Spleen (tissue), 11 donors: ENCODE measurements around the gene GMDS. TPM values are rescaled to one million over a fixed set of nuclear protein-coding genes. Genes with fewer than 3 reads are reported as not detected.

ENCODE experiments used
- DNase-seq: peaks from one replicate; pipeline ENCODE4 v3.0.0-alpha.2; 2020
- H3K27ac ChIP-seq, 8 donors: fragments of 200-600 bp; sonication (generic) in 7 of 8; 1 replicate in 4 of 8; 2 replicates in 4 of 8; pipeline versions ENCODE4 v1.5.0 to v1.8.0; 2016 to 2021; ENCODE audit warnings: inconsistent platforms in 4 of 8, mild to moderate bottlenecking in 4 of 8, moderate library complexity in 1 of 8
- H3K27me3 ChIP-seq, 7 donors: fragments of 200-600 bp; sonication (generic) in 6 of 7; replicated peaks in 1 of 7; 1 replicate in 4 of 7; 2 replicates in 3 of 7; pipeline versions ENCODE4 v1.5.0 to v1.8.0; 2016 to 2021; ENCODE audit warnings: inconsistent platforms in 3 of 7, mild to moderate bottlenecking in 1 of 7
- H3K36me3 ChIP-seq, 6 donors: fragments of 200-600 bp; sonication (generic) in 5 of 6; 1 replicate in 4 of 6; 2 replicates in 2 of 6; pipeline versions ENCODE4 v1.5.0 to v1.8.0; 2016 to 2021; ENCODE audit warnings: inconsistent platforms in 2 of 6
- H3K4me1 ChIP-seq, 6 donors: fragments of 200-600 bp; sonication (generic) in 5 of 6; 1 replicate in 3 of 6; 2 replicates in 3 of 6; pipeline versions ENCODE4 v1.5.0 to v1.8.0; 2016 to 2021; ENCODE audit warnings: inconsistent platforms in 3 of 6
- H3K4me3 ChIP-seq, 8 donors: fragments of 200-600 bp; sonication (generic) in 7 of 8; 1 replicate in 4 of 8; 2 replicates in 4 of 8; pipeline versions ENCODE4 v1.5.0 to v1.8.0; 2016 to 2021; ENCODE audit warnings: inconsistent platforms in 4 of 8, mild to moderate bottlenecking in 4 of 8, moderate library complexity in 2 of 8
- H3K9me3 ChIP-seq, 8 donors: fragments of 200-600 bp; sonication (generic) in 7 of 8; 1 replicate in 4 of 8; 2 replicates in 4 of 8; pipeline versions ENCODE4 v1.5.0 to v1.8.0; 2016 to 2021; ENCODE audit warnings: inconsistent platforms in 4 of 8
- POLR2A ChIP-seq, 3 donors: fragments of 450-650 bp; IDR thresholded peaks; one replicate each; pipeline ENCODE4 v1.5.1; 2017; ENCODE audit warnings: antibody characterized with exemption in 3 of 3, mild to moderate bottlenecking in 1 of 3
- POLR2AphosphoS5 ChIP-seq, 3 donors: sonication (generic); formaldehyde crosslinking; IDR thresholded peaks; one replicate each; pipeline ENCODE4 v1.5.1; 2017; ENCODE audit warnings: antibody characterized with exemption in 3 of 3
- WGBS, 5 donors: extraction: QIAGEN DNeasy Blood & Tissue Kit in 3 of 5; methylation state at CpG; one replicate each; pipeline versions ENCODE4 v1.1.5 to v1.1.7; 2013 to 2018; 5-methylcytosine and 5-hydroxymethylcytosine counted together
- intact Hi-C: fragments of 100-400 bp; cut with DNase I; formaldehyde crosslinking; loops from one replicate; pipeline ENCODE4 v1.15.0; 2023; ENCODE audit warnings: low total_unique reads
- polyA plus RNA-seq, 3 donors: library from polyadenylated mRNA; stranded (reverse); fragments of 200-250 nt; gene quantifications; one replicate each; pipeline ENCODE4 v1.2.1, GENCODE V29; 2013
- total RNA-seq, 7 donors: library from RNA; depleted of rRNA in 3 of 7; stranded (reverse); fragments of >200 nt in 3 of 7; fragmentation: NEBNext Ultra II Directional in 4 of 7; extraction: Animal tissue kit (Norgen Biotek cat#: 25700) in 4 of 7; gene quantifications; one replicate each; pipeline versions ENCODE4 v1.1.0 to v1.2.1, GENCODE V29; 2016 to 2021
- TF ChIP-seq, protein P1 (sequence below), 11 experiments: fragments of 200-600 bp in 7 of 11; fragments of 450-650 bp in 4 of 11; sonication (generic) in 4 of 11; IDR thresholded peaks in 8 of 11; conservative IDR thresholded peaks in 3 of 11; 1 replicate in 7 of 11; 2 replicates in 4 of 11; pipeline versions ENCODE4 v1.4.0 to v1.8.0; 2016 to 2021; ENCODE audit warnings: antibody characterized with exemption in 11 of 11, inconsistent platforms in 4 of 11, mild to moderate bottlenecking in 1 of 11
- donor health status: healthy with polysubstance abuse.
- donor health status: DM: no; HTN: no; CAD: no; lungs with moderate emphysema.
- donor health status: DM: no; HTN: no; CAD: no.
- donor health status: Bipolar disorder and iron deficiency.
- donor health status: healthy.
- donor health status: DM: no; HTN: no; CAD: no.
- donor health status: DM: yes; HTN: yes; CAD: no.

The GMDS gene
- total and polyA plus RNA-seq, 10 donors: 9.1 to 30.8 (median 17.7) TPM

DNA sequence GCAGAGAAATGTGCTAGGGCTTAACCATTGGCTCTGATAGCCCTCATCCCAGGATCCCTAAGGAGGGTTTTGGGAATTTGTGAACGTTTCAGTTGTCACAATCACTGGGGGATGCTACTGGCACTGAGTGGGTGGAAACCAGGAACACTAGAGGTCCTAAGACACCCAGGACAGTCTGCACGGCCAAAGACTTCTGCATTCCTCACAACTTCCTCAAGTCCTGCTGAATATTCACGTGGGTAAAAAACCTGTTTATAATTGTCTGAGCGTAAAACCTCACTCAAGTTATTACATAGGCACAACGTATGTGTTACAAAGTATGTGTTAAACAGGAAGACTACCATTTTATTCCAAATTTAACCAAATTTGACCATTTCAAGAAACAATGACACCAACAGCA, 52.4 kb downstream of the GMDS start:
- H3K27ac ChIP-seq: no peak overlapping the region
- H3K36me3 ChIP-seq: no peaks in the 10 kb centered on the region
- H3K4me3 ChIP-seq: no peak overlapping the region
- DNase-seq: no peak
- intact Hi-C loops: loop anchor here (10.0 kb wide), 1 partner anchor 442 kb away; no protein-coding TSS in a partner anchor
- no peaks in the 10 kb centered on the region for H3K27me3 ChIP-seq
- TF ChIP-seq, protein P1, sequence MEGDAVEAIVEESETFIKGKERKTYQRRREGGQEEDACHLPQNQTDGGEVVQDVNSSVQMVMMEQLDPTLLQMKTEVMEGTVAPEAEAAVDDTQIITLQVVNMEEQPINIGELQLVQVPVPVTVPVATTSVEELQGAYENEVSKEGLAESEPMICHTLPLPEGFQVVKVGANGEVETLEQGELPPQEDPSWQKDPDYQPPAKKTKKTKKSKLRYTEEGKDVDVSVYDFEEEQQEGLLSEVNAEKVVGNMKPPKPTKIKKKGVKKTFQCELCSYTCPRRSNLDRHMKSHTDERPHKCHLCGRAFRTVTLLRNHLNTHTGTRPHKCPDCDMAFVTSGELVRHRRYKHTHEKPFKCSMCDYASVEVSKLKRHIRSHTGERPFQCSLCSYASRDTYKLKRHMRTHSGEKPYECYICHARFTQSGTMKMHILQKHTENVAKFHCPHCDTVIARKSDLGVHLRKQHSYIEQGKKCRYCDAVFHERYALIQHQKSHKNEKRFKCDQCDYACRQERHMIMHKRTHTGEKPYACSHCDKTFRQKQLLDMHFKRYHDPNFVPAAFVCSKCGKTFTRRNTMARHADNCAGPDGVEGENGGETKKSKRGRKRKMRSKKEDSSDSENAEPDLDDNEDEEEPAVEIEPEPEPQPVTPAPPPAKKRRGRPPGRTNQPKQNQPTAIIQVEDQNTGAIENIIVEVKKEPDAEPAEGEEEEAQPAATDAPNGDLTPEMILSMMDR (IDR thresholded peaks at IDR 0.05 in 8 of 11, conservative IDR thresholded peaks at IDR 0.05 in 3 of 11): no peak
- TF ChIP-seq POLR2AphosphoS5 (IDR thresholded peaks at IDR 0.05) (no peak), POLR2A (IDR thresholded peaks at IDR 0.05) (no peak)
- 52 to 70% (median 61%) methylated on average over 5 of the region's 5 CpGs for WGBS, 5 donors
- peaks cover 0 to 3% (median 0%) of the 10 kb centered on the region in 8 donors for H3K9me3 ChIP-seq
- H3K4me1 ChIP-seq: peaks cover 0 to 18% (median 5%) of the 10 kb centered on the region in 6 donors

DNA sequence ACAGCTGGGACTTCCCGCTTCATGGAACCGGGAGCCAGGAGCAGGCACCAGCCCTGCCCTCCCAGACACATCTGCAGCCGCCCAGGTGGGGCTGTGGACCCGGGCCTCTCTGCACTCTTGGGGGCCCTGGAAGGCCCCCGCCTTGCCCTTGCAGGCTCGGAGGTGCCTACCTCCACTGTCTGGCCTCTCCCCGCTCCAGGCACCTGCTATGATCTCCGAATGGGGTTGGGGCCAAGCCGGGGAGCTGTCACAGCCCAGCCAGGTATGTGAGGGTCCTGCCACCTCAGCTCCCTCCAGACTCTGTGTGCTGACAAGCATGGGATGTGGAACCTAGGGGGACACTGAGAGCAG, 54.0 kb downstream of the GMDS start:
- intact Hi-C loops: loop anchor here (10.0 kb wide), 1 partner anchor 443 kb away; no protein-coding TSS in a partner anchor
- DNase-seq: no peak
- Histone ChIP-seq H3K27ac (no peak overlapping the region), H3K4me1 (peaks cover 0 to 6% (median 1%) of the 10 kb centered on the region in 6 donors), H3K36me3 (no peaks in the 10 kb centered on the region), H3K4me3 (no peak overlapping the region), H3K27me3 (no peaks in the 10 kb centered on the region), H3K9me3 (peaks cover 0 to 3% (median 0%) of the 10 kb centered on the region in 8 donors)
- 96 to 100% (median 98%) methylated on average over 3 to 9 of the region's 9 CpGs for WGBS, 5 donors
- TF ChIP-seq POLR2AphosphoS5 (IDR thresholded peaks at IDR 0.05) (no peak), POLR2A (IDR thresholded peaks at IDR 0.05) (no peak)
- TF ChIP-seq, protein P1 (IDR thresholded peaks at IDR 0.05 in 8 of 11, conservative IDR thresholded peaks at IDR 0.05 in 3 of 11): no peak

DNA sequence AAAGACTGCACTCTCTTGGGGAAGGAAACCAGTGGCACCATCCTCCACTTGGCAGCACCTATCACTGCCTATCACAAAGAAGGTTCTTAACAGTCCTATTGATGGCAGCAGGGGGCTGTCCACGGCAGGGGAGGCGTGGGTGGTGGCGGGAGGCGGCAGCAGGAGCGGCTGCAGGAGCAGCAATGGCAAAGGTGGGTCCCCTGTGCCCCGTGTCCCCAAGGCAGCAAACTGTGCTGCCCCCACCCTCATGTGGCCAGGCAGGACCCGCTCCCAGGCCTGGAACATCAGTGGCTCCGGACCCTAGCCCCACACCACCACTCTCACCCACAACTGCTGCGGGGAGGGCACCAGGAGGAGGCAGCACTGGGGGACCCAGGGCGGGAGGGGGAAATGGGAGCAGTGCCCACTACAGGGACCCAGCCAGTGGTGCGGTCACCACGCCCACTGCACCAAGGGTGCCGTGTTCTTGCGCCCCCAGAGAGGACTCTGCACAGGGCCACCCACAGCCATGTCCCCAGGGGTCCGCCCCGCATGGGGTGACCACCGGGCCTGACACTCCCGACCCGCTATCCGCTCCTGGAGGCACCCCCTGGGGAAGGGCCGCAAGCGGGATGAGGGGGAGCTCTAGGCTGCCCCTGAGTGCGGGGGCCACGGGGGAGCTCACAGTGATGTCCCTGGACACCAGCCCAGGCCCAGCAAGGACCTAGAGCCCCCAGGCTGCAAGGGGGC, 54.6 kb downstream of the GMDS start:
- intact Hi-C loops: loop anchor here (10.0 kb wide), 1 partner anchor 444 kb away; no protein-coding TSS in a partner anchor
- no peak for TF ChIP-seq POLR2AphosphoS5 (IDR thresholded peaks at IDR 0.05)
- no peak for TF ChIP-seq POLR2A (IDR thresholded peaks at IDR 0.05)
- TF ChIP-seq, protein P1 (IDR thresholded peaks at IDR 0.05 in 8 of 11, conservative IDR thresholded peaks at IDR 0.05 in 3 of 11): no peak
- Histone ChIP-seq H3K9me3 (peaks cover 0 to 3% (median 0%) of the 10 kb centered on the region in 8 donors), H3K4me3 (no peak overlapping the region), H3K27ac (no peak overlapping the region), H3K36me3 (no peaks in the 10 kb centered on the region), H3K4me1 (peaks cover 0 to under 1% (median 0%) of the 10 kb centered on the region in 6 donors), H3K27me3 (no peaks in the 10 kb centered on the region)
- no peak for DNase-seq
- 91 to 98% (median 95%) methylated on average over 17 to 24 of the region's 24 CpGs for WGBS, 5 donors

DNA sequence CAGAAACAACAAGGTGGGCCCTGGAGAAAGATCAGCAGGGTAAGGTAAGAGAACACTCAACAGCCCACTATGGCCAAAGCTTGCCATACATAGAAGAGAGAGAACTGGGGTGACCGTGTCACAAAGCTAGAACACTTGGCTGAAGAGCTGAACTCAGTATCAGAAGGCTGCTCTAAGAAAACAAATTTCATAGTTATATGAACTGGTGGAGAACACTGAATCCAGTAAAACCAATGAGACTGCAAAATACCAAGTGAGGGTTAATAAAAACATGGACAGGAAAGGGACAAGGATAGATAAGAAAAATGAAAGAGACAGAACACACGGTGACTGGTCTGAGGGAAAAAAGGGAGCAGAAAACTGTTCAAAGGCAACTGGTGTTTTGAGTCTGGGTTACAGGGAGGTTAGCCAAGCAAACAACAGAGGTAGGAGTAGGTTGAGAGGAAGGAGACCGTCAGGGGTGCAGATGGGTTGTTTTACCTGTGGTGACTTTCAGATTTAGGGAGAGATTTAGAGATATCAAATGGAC, 56.5 kb downstream of the GMDS start:
- 68 to 78% (median 73%) methylated on average over 3 of the region's 3 CpGs for WGBS, 5 donors
- intact Hi-C loops: no loop called here

More for the DNA sequence above, 56.5 kb downstream of the GMDS start:
- TF ChIP-seq, protein P1 (IDR thresholded peaks at IDR 0.05 in 8 of 11, conservative IDR thresholded peaks at IDR 0.05 in 3 of 11): no peak
- TF ChIP-seq POLR2A (IDR thresholded peaks at IDR 0.05) (no peak), POLR2AphosphoS5 (IDR thresholded peaks at IDR 0.05) (no peak)
- H3K4me3 ChIP-seq: no peak overlapping the region
- H3K27ac ChIP-seq: no peak overlapping the region
- H3K27me3 ChIP-seq: no peaks in the 10 kb centered on the region
- no peak for DNase-seq
- H3K4me1 ChIP-seq: no peaks in the 10 kb centered on the region
- peaks cover 0 to 3% (median 0%) of the 10 kb centered on the region in 8 donors for H3K9me3 ChIP-seq
- H3K36me3 ChIP-seq: no peaks in the 10 kb centered on the region
